Fibroblast of skin of back (primary cell): ENCODE results near the gene NTRK3. TPM values are rescaled to one million over a fixed set of nuclear protein-coding genes. Genes with fewer than 3 reads are reported as not detected.

Experiments used
- DNase-seq: peaks from one replicate; pipeline ENCODE4 v3.0.0-alpha.2; 2013
- polyA plus RNA-seq, 2 experiments: library from polyadenylated mRNA; unstranded; fragments of 120-200 nt; gene quantifications; one replicate each; pipeline ENCODE4 v1.2.1, GENCODE V29; 2013; ENCODE audit not compliant: insufficient read length in 2 of 2

The NTRK3 gene
- 0.28 TPM for polyA plus RNA-seq (2013, experiment 1 of 2; ENCODE audit: insufficient read length)
- 0.34 TPM for polyA plus RNA-seq (2013, experiment 2 of 2; ENCODE audit: insufficient read length)

GRCh38 chr15:88256279-88257230, at the start of gene NTRK3:
Gene NTRK3 (minus strand): TSS chr15:88256739. CDS start chr15:88256153, 586 bp downstream.
- DNase-seq, result no peak

- DNase-seq, result no peak
These were observed 46.9 kb upstream of the NTRK3 start for GRCh38 chr15:88303395-88303794.

- DNase-seq, result no peak
These were observed 45.8 kb upstream of the NTRK3 start for GRCh38 chr15:88302373-88302772.

GRCh38 chr15:88301311-88301710, 44.8 kb upstream of the NTRK3 start:
- no peak for DNase-seq

- no peak for DNase-seq
These were observed 44.3 kb upstream of the NTRK3 start for GRCh38 chr15:88300861-88301260.

- no peak for DNase-seq
These were observed 43.5 kb upstream of the NTRK3 start for GRCh38 chr15:88300089-88300488.

- DNase-seq, result no peak
These were observed 43.0 kb upstream of the NTRK3 start for GRCh38 chr15:88299497-88299896.

- no peak for DNase-seq
These were observed 32.1 kb upstream of the NTRK3 start for GRCh38 chr15:88288661-88289060.

- DNase-seq, result no peak
These were observed 31.7 kb upstream of the NTRK3 start for GRCh38 chr15:88288206-88288605.

- no peak for DNase-seq
These were observed 27.9 kb upstream of the NTRK3 start for GRCh38 chr15:88284318-88284998.

- DNase-seq, result no peak
These were observed 26.1 kb upstream of the NTRK3 start for GRCh38 chr15:88282614-88283013.

GRCh38 chr15:88276821-88277410, 20.4 kb upstream of the NTRK3 start:
- DNase-seq, result no peak

GRCh38 chr15:88275804-88276203, 19.3 kb upstream of the NTRK3 start:
- no peak for DNase-seq

GRCh38 chr15:88274553-88275460, 18.3 kb upstream of the NTRK3 start:
- peak; percentile 48 for DNase-seq

- no peak for DNase-seq
These were observed 15.9 kb upstream of the NTRK3 start for GRCh38 chr15:88272421-88272820.

GRCh38 chr15:88269356-88270062, 13.0 kb upstream of the NTRK3 start:
- DNase-seq, result no peak

- DNase-seq, result no peak
These were observed 11.2 kb upstream of the NTRK3 start for GRCh38 chr15:88267720-88268119.

- DNase-seq, result no peak
These were observed 9.6 kb upstream of the NTRK3 start for GRCh38 chr15:88266170-88266569.

- DNase-seq, result no peak
These were observed 8.1 kb upstream of the NTRK3 start for GRCh38 chr15:88264622-88265021.

- no peak for DNase-seq
These were observed 5.5 kb upstream of the NTRK3 start for GRCh38 chr15:88262064-88262463.

GRCh38 chr15:88258093-88258641, 1.6 kb upstream of the NTRK3 start:
- peak; percentile 36 for DNase-seq
